HL-60/S4 treated with retinoic acid at 250 ng/mL for 4 days and 3 days (cell line): ENCODE data around the gene CENPS.
"Not testable (repeated sequence)": the region's sequence is repeated elsewhere in the genome, so short reads cannot be mapped to it uniquely, and the experiment has no call there.

Experiments
- in situ Hi-C: fragments of 300-500 bp; cut with MboI; formaldehyde crosslinking; loops from 2 replicates; pipeline ENCODE4 v1.7.0; 2022; ENCODE audit warnings: low sequenced_read_pairs

The CENPS gene

GRCh38 chr1:10418741-10419140 lies 11.5 kb upstream of the CENPS start:
- in situ Hi-C loops, result not testable (repeated sequence)

GRCh38 chr1:10419351-10419750 lies 10.9 kb upstream of the CENPS start:
- in situ Hi-C loops, result no loop called here

GRCh38 chr1:10421637-10422036 lies 8.6 kb upstream of the CENPS start:
- in situ Hi-C loops, result no loop called here

- in situ Hi-C loops, result no loop called here
These were observed 6.2 kb upstream of the CENPS start for GRCh38 chr1:10424034-10424433.

GRCh38 chr1:10424651-10425050 lies 5.6 kb upstream of the CENPS start:
- in situ Hi-C loops, result no loop called here

GRCh38 chr1:10425826-10426534 lies 4.3 kb upstream of the CENPS start:
- in situ Hi-C loops, result not testable (repeated sequence)

GRCh38 chr1:10426535-10426848 lies 3.7 kb upstream of the CENPS start:
- in situ Hi-C loops, result not testable (repeated sequence)

GRCh38 chr1:10428984-10429383 lies 1.2 kb upstream of the CENPS start:
- in situ Hi-C loops, result no loop called here

GRCh38 chr1:10429868-10430215 lies 391 bp upstream of the CENPS start:
- in situ Hi-C loops, result no loop called here

- in situ Hi-C loops, result no loop called here
These were observed 967 bp downstream of the CENPS start for GRCh38 chr1:10431070-10431730.

GRCh38 chr1:10432910-10433700 lies 2.9 kb downstream of the CENPS start:
- in situ Hi-C loops, result no loop called here

GRCh38 chr1:10433790-10434189 lies 3.6 kb downstream of the CENPS start:
- in situ Hi-C loops, result no loop called here

- in situ Hi-C loops, result no loop called here
These were observed 4.4 kb downstream of the CENPS start for GRCh38 chr1:10434590-10434989.

- in situ Hi-C loops, result no loop called here
These were observed 6.8 kb downstream of the CENPS start for GRCh38 chr1:10437052-10437451.

GRCh38 chr1:10438677-10439163 lies 8.5 kb downstream of the CENPS start:
- in situ Hi-C loops, result no loop called here

GRCh38 chr1:10440305-10440704 lies 10.1 kb downstream of the CENPS start:
- in situ Hi-C loops, result no loop called here

- in situ Hi-C loops, result no loop called here
These were observed 10.6 kb downstream of the CENPS start for GRCh38 chr1:10440794-10441193.

- in situ Hi-C loops, result no loop called here
These were observed 14.0 kb downstream of the CENPS start for GRCh38 chr1:10444248-10444647.

GRCh38 chr1:10444795-10445397 lies 14.7 kb downstream of the CENPS start:
- in situ Hi-C loops, result no loop called here

GRCh38 chr1:10446790-10447422 lies 16.7 kb downstream of the CENPS start:
- in situ Hi-C loops, result no loop called here

- in situ Hi-C loops, result no loop called here
These were observed 19.5 kb downstream of the CENPS start, which contains the start of gene CORT for GRCh38 chr1:10449751-10450150. Gene CORT (plus strand): TSS chr1:10450031. CDS start chr1:10450224, 193 bp downstream.
